ENCODE results near the gene SCYL1.
A peak's percentile ranks its signal among the peaks of the same experiment; 100 is the strongest.

The SCYL1 gene

DNA sequence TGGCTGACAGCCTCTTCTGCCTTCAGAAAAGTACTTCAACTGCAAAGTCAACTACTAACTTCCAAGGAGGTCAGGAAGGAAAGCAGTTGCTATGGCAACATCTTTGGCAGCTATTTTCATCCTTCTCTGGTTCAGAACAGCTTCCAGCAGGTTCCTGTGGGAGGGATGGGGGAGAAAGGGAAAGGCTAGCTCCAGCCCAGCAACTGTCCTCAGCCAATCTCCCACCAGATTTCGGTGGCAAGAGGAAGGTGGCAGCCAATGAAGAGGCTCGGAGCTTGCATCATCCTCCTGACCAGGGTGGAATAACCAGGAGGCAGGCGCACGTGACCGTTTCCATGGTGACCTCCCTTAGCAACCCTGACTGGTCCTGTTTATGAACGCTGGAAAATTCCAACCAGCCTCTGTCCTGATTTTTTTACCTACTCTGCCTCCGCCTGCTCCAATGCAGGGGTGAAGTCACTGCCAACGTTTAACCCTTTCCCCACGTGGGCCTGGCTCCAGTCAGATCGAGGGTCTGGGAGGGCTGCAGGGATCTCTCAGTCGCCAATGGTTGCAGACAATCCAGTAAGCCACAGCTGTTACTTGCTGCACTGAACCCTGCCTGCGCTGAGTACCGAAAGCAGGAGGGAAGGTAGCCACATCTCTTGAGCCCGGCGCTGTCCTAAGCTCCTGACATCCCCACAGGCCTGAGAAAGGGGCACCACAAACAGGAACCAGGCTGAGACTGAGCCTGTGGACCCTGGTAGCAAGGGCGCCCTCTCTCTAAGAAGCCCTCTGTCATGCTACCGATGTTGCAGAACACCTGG lies 37.2 kb upstream of the SCYL1 start:
- H2AFZ ChIP-seq (ENCODE audit: low read depth): peak overlapping the region; percentile 39; the same call in 1 of the 2 replicates
- H4K20me1 ChIP-seq (ENCODE audit: insufficient read depth): no peaks in the 10 kb centered on the region
- TF ChIP-seq, protein P1, sequence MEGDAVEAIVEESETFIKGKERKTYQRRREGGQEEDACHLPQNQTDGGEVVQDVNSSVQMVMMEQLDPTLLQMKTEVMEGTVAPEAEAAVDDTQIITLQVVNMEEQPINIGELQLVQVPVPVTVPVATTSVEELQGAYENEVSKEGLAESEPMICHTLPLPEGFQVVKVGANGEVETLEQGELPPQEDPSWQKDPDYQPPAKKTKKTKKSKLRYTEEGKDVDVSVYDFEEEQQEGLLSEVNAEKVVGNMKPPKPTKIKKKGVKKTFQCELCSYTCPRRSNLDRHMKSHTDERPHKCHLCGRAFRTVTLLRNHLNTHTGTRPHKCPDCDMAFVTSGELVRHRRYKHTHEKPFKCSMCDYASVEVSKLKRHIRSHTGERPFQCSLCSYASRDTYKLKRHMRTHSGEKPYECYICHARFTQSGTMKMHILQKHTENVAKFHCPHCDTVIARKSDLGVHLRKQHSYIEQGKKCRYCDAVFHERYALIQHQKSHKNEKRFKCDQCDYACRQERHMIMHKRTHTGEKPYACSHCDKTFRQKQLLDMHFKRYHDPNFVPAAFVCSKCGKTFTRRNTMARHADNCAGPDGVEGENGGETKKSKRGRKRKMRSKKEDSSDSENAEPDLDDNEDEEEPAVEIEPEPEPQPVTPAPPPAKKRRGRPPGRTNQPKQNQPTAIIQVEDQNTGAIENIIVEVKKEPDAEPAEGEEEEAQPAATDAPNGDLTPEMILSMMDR (conservative IDR thresholded peaks at IDR 0.05; ENCODE audit: low read depth, low read length): no peak
- H3K4me3 ChIP-seq (IDR thresholded peaks at IDR 0.05; ENCODE audit: insufficient read depth, low read depth, low read length): no peak overlapping the region
- no peaks in the 10 kb centered on the region for H3K27me3 ChIP-seq (ENCODE audit: insufficient read depth, low read depth)
- H3K36me3 ChIP-seq (ENCODE audit: insufficient read depth): no peaks in the 10 kb centered on the region
- H3K4me2 ChIP-seq: peak overlapping the region; percentile 68
- H3K4me1 ChIP-seq (ENCODE audit: low read depth, poor library complexity, severe bottlenecking): peaks cover 37% of the 10 kb centered on the region
- H3K79me2 ChIP-seq (ENCODE audit: insufficient read depth, low read depth): no peaks in the 10 kb centered on the region
- peak overlapping the region; percentile 71 for H3K27ac ChIP-seq
- peak overlapping the region; percentile 44; the same call in 1 of the 2 replicates for H3K9ac ChIP-seq

DNA sequence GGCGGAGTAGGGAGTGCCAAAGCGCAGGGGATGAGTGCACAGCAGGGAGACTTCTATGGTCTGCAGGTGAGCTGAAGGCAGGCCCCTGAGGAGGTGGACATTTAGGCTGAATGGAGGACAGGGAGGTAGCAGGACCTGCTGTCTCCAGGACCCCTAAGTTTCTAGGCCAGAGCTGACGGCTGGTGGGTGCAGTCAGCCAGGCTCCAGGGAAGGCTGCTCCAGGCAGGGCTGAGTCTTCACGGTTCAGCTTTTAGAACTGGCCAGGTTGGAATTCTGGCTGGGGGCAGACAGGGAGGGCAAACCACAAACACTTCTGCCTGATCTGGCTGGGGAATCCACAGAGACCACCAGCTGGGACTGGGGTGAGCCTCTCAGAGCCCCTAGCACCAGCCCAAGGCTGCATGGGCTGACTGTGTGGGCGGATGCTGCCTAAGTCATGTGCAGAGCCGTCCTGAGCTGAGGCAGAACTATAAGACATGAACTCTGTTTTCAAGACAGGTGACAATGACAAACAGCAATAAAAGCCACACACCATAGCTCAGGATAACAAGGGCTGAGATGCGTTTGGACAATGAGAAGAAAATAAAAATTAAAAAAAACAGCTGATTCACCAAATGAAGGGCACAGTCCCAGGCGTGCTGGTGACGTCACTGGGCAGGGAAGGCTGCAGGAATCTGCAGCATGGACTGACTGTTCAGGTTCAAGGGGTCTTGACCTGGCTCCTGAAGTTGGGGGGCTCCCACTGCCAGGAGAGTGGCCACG lies 36.4 kb upstream of the SCYL1 start:
- no peaks in the 10 kb centered on the region for H3K27me3 ChIP-seq (ENCODE audit: insufficient read depth, low read depth)
- peak overlapping the region; percentile 68 for H3K4me2 ChIP-seq
- H3K4me3 ChIP-seq (IDR thresholded peaks at IDR 0.05; ENCODE audit: insufficient read depth, low read depth, low read length): no peak overlapping the region
- H3K79me2 ChIP-seq (ENCODE audit: insufficient read depth, low read depth): no peaks in the 10 kb centered on the region
- TF ChIP-seq, protein P1 (conservative IDR thresholded peaks at IDR 0.05; ENCODE audit: low read depth, low read length): no peak
- H2AFZ ChIP-seq (ENCODE audit: low read depth): peak overlapping the region; percentile 39; the same call in 1 of the 2 replicates
- H3K4me1 ChIP-seq (ENCODE audit: low read depth, poor library complexity, severe bottlenecking): peaks cover 44% of the 10 kb centered on the region
- no peaks in the 10 kb centered on the region for H3K36me3 ChIP-seq (ENCODE audit: insufficient read depth)
- H3K27ac ChIP-seq: peak overlapping the region; percentile 71
- H3K9ac ChIP-seq: peak overlapping the region; percentile 44; the same call in 1 of the 2 replicates
- no peaks in the 10 kb centered on the region for H4K20me1 ChIP-seq (ENCODE audit: insufficient read depth)

DNA sequence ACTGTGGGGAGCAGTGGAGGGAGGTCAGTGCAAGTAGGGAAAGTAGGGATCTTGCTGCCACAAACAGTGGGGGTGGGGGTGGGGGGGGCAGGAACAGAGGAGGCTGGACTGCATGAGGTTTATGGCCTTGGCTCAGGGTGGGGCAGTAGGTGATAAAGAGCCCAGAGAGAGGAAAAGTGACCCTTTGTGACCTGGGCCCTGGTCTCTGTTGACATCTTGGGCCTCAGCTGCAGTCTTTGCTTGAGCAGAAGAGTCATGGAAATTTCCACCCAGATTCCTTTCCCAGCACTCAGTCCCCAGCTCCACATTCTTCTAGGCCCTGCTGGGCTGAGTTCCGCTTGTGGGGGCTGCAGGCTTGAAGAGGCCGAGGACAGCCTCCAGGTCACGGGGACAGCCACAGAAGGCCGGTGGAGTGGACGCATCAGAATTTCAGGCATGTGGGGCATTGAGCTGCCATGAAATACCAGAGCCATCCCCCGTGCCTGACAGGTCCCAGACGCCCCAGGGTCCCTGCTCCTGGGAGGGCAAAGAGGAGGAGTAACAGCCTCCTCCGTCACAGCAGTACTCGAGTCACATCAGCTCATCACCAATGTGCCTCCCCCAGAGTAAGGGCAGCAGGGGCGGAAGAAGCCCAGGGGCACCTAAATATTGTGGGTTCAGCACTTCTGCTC lies 35.7 kb upstream of the SCYL1 start:
- H3K27me3 ChIP-seq (ENCODE audit: insufficient read depth, low read depth): no peaks in the 10 kb centered on the region
- H3K4me2 ChIP-seq: no peak overlapping the region
- TF ChIP-seq, protein P1 (conservative IDR thresholded peaks at IDR 0.05; ENCODE audit: low read depth, low read length): no peak
- no peaks in the 10 kb centered on the region for H3K36me3 ChIP-seq (ENCODE audit: insufficient read depth)
- no peak overlapping the region for H3K27ac ChIP-seq
- no peaks in the 10 kb centered on the region for H4K20me1 ChIP-seq (ENCODE audit: insufficient read depth)
- no peak overlapping the region for H3K9ac ChIP-seq
- H3K4me1 ChIP-seq (ENCODE audit: low read depth, poor library complexity, severe bottlenecking): peaks cover 51% of the 10 kb centered on the region
- no peak overlapping the region for H2AFZ ChIP-seq (ENCODE audit: low read depth)
- no peak overlapping the region for H3K4me3 ChIP-seq (IDR thresholded peaks at IDR 0.05; ENCODE audit: insufficient read depth, low read depth, low read length)
- no peaks in the 10 kb centered on the region for H3K79me2 ChIP-seq (ENCODE audit: insufficient read depth, low read depth)

DNA sequence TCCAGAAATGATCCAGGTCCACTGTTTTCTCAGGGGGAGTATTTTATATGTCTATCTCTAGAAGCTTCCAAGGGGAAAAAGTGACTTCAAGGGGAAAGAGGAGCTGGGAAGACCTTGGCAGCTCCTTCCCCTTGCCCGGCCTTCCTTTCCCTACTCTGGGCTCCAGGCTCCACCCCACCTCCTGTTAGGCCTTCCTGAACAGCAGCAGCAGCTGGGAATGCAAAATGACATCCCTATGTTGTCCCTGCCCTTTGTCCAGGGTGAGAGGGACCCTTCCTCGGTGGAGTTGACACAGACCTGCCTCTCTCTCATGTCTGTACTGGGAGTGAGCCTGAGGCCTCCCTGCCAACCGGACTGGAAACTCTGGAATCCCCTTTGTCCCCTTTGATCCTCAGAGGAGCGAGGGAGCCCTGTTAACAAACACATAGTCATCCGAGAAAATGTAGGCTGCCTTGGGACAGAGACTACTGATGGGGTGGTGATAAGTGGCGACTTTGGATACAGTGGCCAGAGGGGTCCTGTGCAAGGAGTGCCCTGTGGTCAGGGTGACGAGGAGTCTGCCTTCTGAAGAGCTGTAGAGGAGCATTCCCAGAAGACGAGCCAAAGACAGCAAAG lies 35.1 kb upstream of the SCYL1 start:
- no peak overlapping the region for H3K27ac ChIP-seq
- H3K4me1 ChIP-seq (ENCODE audit: low read depth, poor library complexity, severe bottlenecking): peaks cover 58% of the 10 kb centered on the region
- TF ChIP-seq, protein P1 (conservative IDR thresholded peaks at IDR 0.05; ENCODE audit: low read depth, low read length): no peak
- H3K4me3 ChIP-seq (IDR thresholded peaks at IDR 0.05; ENCODE audit: insufficient read depth, low read depth, low read length): no peak overlapping the region
- no peak overlapping the region for H2AFZ ChIP-seq (ENCODE audit: low read depth)
- no peaks in the 10 kb centered on the region for H3K79me2 ChIP-seq (ENCODE audit: insufficient read depth, low read depth)
- H3K36me3 ChIP-seq (ENCODE audit: insufficient read depth): no peaks in the 10 kb centered on the region
- H3K4me2 ChIP-seq: no peak overlapping the region
- no peaks in the 10 kb centered on the region for H3K27me3 ChIP-seq (ENCODE audit: insufficient read depth, low read depth)
- no peak overlapping the region for H3K9ac ChIP-seq
- H4K20me1 ChIP-seq (ENCODE audit: insufficient read depth): no peaks in the 10 kb centered on the region
